Measurements from ENCODE around the gene SPSB4. TPM values are rescaled to one million over a fixed set of nuclear protein-coding genes. Genes with fewer than 3 reads are reported as not detected.

Gene SPSB4
- total RNA-seq, 1 donor from 2014 or later: not detected

DNA sequence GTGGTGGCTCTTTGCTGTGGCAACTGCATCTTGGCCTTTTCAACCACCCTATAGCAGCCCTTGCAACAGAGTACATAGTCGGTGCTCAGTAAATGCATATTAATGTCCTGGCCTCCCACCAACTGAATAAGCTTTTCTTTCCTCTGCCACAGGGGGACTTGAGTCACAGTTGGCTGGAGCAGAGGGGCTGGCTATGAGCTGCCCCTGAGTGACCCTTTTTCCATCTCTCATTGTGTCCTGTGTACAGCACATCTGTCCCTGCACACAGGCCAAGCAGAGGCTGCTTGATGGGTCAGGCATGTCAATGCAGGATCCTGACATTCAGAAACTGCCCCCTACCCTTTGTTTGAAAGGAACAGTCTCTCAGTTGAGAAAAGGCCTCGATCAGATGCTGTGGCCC is 22.4 kb downstream of the SPSB4 start:
- no peak for DNase-seq (ENCODE audit: low read depth, low spot score)

DNA sequence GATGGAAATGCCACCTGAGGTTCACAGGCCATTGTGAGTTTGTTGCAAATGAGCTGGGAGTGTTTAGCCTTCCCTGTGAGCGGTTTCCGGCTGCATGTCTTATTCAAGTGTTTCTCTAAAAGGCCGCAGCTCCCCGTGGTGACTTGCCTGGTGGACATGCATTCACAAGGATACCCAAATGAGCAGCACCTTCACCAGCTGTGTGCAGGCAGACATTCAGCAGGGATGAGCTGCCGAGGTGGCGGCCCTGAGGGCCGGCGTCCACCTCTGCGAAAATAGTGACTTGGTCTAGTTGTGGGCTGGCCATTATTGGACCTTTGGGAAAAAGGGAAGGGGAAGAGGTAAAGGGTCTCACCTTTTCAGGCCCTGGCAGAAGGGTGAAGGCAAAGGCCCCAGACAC is 23.4 kb downstream of the SPSB4 start:
- no peak for DNase-seq (ENCODE audit: low read depth, low spot score)

DNA sequence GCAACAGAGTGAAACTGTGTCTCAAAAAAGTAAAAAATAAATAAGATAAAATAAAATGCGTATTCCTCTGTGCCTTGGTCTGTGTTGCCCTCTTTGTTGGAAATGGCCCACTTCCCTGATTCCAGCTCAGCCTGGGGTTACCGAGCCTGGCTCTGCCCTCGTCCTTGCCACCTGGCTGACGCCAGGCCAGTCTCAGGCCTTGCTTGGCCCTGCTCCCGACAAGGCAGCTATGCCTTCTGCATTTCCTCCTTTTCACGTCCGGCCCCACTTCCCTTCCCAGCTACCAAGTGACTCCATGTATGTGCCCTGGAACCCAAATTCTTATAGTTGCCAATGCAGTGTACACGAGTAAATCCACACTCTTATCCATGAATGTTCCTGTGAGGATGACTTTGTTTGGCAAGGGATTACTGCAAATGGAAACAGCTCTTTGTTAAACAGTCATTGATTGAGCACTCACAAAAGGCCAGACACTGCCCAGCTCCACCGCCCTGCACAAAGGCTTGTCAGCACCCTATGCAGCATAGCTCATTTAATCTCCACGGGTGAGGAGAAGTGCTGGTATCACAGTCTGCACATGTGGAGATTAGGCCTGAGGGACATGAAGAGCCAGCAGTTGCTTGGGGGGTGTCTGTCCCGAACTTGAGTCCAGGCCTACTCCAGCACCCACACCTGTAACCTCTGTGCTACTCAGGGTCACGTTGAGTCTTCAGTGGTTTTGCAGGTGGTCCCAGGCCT is 25.1 kb downstream of the SPSB4 start:
- no peak for DNase-seq (ENCODE audit: low read depth, low spot score)

DNA sequence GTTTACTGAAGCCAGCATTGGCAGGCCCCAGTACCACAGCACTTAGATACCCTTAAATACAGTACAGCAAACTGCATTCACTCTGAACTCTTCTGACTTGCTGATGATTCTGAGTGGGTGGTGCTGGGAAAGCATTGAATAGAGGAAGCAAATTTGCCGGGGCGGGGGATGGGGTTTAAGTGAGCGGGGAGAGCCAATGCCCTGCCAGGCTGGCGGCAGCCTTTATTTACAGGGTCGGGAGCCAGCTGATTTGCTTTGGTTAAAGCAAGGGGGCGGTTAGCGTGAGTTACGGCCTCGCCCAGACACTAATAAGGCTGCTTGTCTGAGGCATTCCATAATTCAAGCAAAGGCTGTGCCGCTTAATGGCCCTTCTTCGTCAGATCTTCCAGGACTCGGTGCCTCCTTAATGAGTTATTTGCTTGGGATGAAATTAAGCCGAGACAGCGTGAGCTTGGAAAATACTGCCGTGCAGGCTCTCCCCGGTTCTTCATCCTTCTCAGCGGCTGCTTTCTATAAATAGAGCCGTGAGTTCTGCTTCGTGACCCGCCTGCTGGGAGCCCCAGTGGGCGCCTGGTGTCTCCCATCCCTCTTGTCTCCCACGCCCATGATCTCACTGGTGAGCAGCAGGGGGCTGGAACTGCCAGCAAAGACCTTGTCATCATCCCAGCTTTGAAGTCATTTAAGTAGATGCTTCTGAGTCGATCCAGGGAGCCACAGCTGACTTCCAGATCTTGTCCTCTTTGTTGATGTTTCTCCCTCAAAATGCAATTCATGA is 25.8 kb downstream of the SPSB4 start:
- DNase-seq (ENCODE audit: low read depth, low spot score): no peak

DNA sequence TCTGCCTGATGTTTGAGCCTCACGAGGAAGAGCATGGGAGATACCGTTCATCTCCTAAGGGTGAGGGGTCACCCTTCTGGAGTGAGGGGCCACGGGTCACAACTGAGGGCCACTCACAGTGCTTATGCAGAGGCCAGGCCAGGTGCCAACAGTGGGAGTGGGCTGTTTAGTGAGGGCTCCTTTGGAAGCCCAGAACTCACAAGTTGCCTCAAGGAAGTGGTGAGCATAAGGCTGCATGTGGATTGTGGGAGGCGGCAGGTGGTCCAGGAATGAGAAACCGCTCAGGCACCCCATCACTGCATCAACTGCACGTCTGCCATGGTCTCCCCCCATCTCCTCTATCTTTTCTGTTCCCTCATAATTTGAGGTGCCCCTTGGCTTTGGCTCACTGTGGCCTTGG is 26.5 kb downstream of the SPSB4 start:
- DNase-seq (ENCODE audit: low read depth, low spot score): no peak

DNA sequence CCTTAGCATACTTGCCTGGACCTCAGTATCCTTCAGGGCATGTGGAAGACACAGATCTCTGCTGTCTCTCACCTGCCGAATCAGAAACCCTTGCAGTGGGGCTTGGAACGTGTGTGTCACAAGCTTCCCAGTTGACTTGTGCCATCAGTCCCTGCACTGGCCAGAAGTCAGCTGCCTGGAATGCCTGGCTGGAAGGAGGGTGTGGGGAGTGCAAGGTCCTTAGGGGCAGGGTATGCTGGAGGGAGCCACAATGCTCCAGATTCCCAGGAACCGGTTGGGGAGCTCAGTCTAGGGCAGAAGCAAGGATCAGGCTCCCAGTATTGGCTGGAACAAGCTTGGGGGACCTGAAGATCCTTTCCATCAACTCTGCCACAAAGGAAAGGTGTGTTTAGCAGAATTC is 27.1 kb downstream of the SPSB4 start:
- no peak for DNase-seq (ENCODE audit: low read depth, low spot score)

DNA sequence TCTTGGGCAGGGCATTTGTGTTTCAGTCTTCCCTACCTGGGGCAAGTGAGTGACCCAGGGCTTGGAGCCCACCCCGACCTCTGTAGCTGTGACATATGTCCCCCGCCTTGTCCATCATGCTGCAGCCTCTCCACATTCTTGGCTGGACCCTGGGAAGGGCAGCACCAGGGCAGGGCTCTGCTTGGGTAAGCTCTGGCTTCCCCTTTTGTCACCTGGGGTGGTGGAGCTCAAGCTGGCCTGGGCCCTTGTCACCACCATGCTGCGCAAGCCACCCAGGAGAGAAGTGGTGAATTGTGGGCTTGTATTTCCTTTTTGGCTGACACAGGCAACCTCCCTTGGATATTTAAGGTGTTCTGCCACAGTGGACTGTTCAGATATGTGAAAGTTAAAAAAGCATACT is 29.3 kb downstream of the SPSB4 start:
- DNase-seq (ENCODE audit: low read depth, low spot score): no peak

DNA sequence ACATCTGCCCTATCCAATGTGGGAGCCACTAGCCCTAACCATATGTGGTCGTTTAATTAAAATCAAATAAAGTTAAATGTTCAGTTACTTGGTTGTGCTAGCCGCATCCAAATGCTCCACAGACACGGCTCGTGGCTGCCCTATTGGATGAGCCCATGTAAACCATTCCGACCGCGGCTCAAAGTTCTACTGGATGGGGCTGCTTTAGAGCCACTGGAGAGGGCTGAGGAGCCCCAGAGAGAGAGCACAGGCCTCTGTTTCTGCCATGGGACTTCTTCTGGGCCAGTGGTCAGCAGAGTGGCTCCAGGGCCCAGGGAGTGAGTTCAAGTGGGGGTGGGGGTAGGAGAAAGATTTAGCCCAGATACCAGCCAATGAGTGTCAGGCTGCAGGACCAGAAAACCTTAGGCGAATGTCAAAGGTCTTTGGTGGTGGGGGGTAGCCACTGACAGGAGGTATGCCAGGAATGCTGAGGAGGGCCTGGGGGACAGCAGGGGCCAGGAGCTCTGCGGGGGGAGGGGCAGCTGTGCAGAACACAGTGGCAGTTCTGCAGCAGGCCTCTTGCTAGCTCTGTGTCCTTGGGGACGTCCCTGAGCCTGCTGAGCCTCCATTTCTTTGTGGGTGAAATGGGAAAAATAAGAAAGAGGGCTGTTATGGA is 30.1 kb downstream of the SPSB4 start:
- DNase-seq (ENCODE audit: low read depth, low spot score): no peak

DNA sequence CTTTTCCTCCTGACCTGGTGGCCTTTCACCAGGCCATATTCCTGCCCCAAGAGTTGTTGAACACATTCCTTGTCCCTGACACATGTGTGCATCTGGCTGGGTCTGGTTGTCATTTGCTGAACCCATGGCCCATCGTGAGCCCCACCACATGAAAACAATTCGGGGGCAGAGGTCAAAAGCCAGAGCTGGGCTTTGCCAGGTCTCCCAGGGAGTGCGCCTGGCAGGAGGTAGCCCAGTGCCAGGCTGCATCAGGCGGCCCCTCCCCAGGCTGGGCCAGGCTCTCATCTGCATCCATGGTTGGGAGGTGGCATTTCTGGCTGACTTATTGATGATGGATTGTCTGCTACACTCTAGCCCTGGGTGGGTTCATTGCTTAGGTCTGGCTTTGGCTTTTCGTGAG is 30.9 kb downstream of the SPSB4 start:
- DNase-seq (ENCODE audit: low read depth, low spot score): no peak

DNA sequence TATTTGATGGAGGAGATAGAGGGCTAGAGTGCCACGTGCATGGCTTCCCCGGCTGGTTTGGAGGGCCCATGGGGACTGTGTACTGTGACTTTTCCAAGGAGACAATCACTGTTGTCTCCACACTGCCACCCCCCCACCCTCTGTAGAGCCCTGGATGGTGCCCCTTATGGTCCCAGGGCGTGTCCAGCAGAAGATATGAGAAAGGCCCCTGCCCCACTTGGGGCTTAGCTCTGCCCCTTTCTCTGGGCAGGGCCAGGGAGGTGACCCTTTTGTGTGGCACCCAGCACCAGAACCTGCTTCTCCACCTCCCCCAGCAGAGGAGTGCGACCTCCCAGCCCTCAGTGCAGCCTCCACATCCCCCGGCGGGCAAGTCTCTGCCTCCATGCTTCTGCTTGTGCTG is 32.1 kb downstream of the SPSB4 start:
- no peak for DNase-seq (ENCODE audit: low read depth, low spot score)

DNA sequence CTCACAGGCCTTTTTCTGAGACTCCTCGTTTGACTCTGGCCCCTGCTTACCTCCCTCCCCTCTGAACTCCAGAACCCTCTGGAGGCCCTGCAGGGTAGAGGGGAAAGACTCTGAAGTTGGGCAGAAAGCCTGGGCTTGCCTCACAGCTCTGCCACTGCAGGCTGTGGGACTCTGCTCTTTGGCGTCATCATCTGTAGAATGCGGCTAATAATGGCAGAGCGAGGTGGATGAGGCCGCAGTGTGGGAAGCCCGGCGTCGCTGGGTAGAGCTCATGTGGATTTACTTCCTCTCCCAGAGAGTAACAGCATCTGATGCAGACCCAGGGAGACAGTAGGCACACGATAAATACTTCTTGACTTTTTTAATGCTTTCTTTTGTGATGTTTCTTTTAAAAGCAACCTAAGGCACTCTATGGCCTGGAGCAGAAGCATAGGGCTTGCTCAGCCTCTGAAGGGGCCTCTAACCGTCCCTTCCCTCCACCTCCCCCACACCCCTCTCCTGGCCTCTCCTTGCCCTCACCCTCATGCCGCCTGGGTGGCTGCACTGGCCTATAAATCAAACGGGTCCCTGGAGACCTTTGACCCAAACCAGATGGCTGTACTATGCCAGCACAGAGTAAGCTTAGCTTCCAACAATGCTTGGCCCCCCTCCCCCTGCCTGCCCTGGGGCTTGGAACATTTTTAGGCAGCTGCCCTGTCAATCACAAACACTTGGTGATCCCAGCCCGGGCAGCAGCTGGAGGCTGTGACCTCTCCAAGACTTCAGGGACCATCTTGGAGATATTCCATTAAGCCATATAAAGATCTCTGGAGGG is 32.9 kb downstream of the SPSB4 start:
- DNase-seq (ENCODE audit: low read depth, low spot score): no peak

DNA sequence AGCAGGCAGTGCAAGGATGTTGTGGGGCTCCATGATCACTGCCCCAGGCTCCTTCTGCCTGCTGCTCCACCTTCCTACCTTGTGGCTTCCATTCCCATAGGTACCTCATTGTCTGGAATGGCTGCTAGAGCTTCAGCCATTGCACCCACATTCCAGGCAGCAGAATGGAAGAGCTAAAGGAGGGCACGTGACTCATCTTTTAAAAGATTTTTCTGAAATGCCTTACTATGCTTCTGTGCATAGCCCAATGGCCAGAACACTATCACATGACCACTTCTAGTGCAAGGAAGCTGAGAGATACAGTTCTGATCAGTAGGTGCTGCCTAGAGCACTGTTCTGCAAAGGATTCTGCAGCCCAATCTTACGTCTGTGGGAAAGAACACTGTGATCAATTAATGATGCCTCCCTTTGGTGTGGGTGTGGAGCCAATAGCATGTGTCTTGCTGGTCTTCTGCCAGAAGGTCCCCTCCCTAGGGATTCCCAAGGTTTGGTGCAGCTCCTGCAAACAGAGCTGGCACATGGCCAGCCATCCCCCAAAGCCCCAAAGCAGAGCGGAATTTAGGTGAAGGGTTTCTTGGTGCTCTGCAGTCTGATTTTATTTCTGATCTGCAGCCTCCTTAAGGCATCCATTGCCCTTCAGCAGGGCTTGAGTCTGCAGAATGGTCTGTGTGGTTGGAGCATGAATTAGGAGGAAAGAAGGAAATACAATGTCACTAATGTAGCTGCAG is 34.4 kb downstream of the SPSB4 start:
- DNase-seq (ENCODE audit: low read depth, low spot score): no peak

DNA sequence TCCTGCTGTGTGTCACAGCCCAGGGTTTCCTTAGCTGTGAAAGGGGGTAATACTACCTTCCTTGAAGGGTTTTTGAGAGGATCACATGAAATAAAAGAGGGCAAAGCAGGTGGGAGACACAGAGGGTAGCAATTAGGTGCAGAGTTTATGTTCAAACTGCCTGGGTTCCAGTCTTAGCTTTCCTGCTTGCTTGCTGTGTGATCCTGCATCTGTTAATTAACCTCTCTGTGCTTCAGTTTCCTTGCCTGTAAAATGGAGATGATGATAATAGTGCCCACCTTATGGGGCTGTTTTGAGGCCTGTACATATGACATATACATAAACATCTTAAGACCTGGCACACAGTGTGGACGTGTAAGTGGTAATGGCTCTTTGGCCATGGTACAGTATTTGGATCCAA is 35.0 kb downstream of the SPSB4 start:
- DNase-seq (ENCODE audit: low read depth, low spot score): no peak

DNA sequence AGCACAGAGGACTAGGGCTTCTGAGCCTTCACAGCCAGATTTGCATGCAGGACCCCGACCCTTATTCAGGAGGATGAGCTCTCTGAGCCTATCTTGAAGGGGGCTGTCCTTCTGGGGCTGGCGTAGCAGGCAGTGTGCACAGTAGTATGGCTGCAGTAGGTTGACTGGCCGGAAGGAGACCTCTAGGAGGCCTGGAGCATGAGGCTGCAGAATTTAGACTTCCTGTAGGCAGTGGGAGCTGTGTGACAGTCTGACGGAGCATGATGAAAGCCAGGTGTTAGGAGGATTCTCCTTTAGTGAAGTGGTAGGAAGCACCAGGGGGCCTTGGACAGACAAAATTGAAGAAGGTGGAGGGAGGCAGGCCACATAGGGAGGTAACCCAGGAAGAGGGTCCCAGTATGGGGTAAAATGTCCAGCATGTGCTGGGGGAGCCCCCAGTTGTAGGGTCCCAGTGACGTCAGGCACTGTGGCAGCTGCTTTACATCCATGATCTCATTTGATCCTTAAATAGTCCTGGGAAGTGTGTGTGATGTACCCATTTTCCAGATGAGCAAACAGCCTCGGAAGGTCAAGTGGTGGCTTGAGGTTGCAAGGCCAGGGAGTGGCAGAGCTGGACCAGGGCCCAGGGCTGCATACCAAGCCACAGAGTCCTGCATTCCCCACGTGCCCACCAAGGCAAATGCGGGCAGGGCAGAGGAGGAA is 36.1 kb downstream of the SPSB4 start:
- no peak for DNase-seq (ENCODE audit: low read depth, low spot score)

DNA sequence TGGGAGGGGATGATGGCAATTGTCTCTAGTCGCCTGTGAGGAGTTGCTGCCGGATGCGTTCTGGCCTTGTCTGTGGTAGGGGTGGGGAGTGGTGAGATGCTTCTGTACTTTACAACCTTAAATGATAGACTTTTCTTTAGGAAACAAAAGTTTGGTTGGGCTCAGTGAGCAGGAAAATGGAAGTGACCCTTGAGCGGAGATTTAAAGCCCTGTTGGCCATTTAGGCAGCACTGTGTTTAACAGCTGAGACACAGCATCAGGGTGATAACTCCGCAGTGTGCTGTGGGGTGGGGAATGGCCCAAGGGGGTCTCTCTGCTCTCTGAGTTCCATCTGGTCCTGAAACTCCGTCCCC is 36.6 kb downstream of the SPSB4 start:
- no peak for DNase-seq (ENCODE audit: low read depth, low spot score)

DNA sequence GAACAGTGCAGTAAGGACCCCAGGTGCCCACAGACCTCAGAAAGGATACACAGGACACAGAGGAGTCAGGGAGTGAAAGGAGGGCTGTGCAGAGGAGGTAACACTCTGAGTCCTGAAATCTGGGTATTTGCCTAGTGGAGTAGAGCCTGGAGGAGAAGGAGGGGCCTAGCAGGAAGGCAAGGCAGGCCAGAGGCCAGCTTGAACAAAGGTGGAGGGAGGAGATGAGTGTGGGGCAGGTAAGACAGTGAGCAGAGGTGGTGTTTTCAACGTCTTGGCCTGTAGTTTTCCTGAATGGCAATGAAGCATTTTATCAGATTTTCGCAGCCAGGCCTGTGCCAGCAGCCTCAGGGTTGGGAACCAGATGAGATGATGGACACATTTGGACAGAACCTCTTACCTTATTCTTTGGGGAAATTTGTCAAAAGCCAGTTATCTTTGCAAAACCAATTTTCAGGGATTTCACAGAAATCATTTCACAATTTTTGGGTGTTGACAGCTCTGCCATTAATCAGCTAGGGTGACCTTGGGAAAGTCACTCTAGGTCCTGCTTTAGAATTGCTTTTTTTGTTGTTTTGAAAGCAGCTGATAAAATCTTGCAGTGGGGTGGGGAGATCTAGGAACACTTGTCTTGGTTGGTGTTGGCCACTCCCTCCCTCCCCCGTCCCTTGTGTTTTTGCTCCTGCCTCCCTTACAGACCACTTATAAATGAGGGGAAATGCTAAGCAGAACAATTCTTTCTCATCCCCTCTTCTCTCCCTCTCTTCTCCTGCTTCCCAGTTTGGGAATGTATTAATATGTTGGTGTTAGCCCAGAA is 38.4 kb downstream of the SPSB4 start:
- DNase-seq (ENCODE audit: low read depth, low spot score): no peak

DNA sequence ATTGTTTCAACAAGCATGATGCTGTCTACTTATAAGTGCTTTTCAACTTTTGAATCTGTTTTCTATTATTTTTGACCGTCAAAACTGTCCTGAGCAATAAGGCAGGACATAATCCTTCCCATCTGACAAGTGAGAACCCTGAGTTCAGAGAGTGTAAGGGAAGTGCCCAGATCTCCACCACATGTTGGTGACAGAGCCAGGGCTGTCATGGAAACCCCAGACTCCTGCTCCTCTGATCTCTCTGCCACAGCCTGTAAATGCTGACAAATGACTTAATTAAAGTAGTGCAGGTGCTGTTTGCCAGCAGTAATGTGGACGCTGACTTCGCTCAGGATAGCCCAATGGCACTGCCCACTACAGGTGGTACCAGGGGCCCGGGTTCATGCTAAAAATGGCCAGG is 40.3 kb downstream of the SPSB4 start:
- DNase-seq (ENCODE audit: low read depth, low spot score): no peak

DNA sequence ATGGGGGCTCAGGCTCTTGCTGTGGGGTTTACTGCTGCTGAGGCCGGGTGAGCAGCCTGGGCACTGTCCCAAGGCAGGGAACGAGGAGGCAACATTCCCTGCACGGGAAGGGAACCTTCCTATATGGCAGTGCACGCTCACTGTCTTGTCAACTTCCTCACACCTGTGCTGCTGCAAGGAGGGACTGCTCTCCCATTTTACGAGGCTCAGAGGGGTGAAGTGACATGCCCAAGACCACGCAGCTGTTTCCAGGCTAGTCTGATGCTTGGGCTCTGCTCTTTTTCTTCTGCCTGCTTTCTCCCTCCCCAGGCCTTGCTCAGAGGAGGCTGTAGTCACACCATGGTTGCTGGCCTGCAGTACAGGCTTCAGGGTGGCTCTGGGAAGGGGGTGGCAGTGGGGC is 41.5 kb downstream of the SPSB4 start:
- no peak for DNase-seq (ENCODE audit: low read depth, low spot score)

DNA sequence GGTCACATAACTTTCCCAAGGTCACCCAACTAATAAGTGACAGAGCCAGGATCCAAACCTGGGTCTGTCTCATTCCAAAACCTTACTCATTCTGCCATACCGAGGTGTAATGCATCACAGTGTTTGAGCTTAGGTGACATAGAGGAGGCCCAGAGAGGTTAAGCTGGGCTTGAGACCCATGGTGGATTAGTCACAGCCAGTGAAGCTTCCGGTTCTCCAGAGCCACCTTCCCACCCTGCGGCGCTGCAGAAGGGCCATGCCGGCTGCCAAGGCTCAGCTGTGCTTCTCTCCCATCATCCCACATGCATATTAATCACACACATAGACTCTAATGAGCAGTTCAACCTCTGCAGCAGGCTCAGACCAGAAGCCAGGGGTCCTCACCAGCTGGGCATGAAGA is 42.2 kb downstream of the SPSB4 start:
- no peak for DNase-seq (ENCODE audit: low read depth, low spot score)

Data from pulmonary artery endothelial cell (primary cell).